Colonic mucosa (tissue), 4 donors: ENCODE data around the gene IGDCC3. TPM values are rescaled to one million over a fixed set of nuclear protein-coding genes. Genes with fewer than 3 reads are reported as not detected.

ENCODE experiments used
- DNase-seq: peaks from one replicate; pipeline ENCODE4 v3.0.0-alpha.2; 2020
- H3K27ac ChIP-seq: fragments of 200-600 bp; one replicate; pipeline ENCODE4 v1.8.0; 2021
- H3K27me3 ChIP-seq: fragments of 200-600 bp; one replicate; pipeline ENCODE4 v1.8.0; 2021
- H3K36me3 ChIP-seq: fragments of 200-600 bp; one replicate; pipeline ENCODE4 v1.8.0; 2021
- H3K4me1 ChIP-seq: fragments of 200-600 bp; one replicate; pipeline ENCODE4 v1.8.0; 2021; ENCODE audit warnings: mild to moderate bottlenecking
- H3K4me3 ChIP-seq: fragments of 200-600 bp; one replicate; pipeline ENCODE4 v1.8.0; 2021
- H3K9ac ChIP-seq, 2 donors: one replicate each; pipeline ENCODE4 v1.7.0; 2013; ENCODE audit warnings: control low read depth in 2 of 2, low read depth in 2 of 2, low read length in 2 of 2
- H3K9me3 ChIP-seq: fragments of 200-600 bp; one replicate; pipeline ENCODE4 v1.8.0; 2021
- intact Hi-C: fragments of 100-400 bp; cut with DNase I; formaldehyde crosslinking; loops from one replicate; pipeline ENCODE4 v1.14.1; 2022
- total RNA-seq, 2 donors: library from RNA; stranded (reverse); fragmentation: NEBNext Ultra II Directional in 1 of 2; extraction: Animal tissue kit (Norgen Biotek cat#: 25700) in 1 of 2; gene quantifications; one replicate each; pipeline ENCODE4 v1.2.1, GENCODE V29; 2021
- TF ChIP-seq, protein P1 (sequence below): fragments of 200-600 bp; IDR thresholded peaks from one replicate; pipeline ENCODE4 v1.8.0; 2022; ENCODE audit warnings: antibody characterized with exemption, mild to moderate bottlenecking
- donor health status: healthy.
- donor health status: DM: no; HTN: no; CAD: no.
- donor health status: DM: no; HTN: no; CAD: no.

The IGDCC3 gene
- total RNA-seq, 2 donors from 2014 or later: 0.12 TPM; not detected in 1

DNA sequence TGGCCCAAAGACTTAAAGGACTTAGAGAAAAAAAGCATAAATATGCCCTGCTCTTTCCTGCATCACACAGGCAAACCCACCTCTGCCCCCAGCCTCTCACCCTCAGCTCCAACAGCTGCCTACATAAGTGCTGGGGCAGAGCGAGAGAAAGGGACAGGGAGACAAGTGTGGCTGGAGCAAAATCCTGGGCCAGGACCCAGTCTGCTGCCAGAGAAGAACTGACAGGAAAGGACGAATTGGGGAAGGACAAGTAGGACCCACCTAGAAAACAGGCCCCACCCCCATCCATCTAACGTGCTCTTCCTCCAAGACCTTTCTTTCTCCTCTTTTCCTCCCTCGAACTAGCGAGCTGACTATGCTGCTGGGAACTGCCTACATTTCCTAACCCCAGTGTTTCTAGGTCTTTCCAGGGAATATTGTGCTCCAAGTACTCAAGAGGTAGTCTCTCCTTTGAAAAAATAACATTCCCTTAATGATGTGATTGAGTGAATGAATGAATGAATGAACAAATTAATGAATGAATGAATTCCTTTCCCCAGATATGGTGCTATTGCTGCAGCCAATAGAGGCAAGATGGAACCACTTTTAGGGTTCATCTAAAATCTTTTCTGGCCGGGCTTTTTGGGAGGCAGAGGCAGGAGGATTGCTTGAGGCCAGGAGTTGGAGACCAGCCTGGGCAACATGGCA, 26.5 kb upstream of the IGDCC3 start:
- no peak for DNase-seq
- H3K4me3 ChIP-seq: no peak overlapping the region
- H3K9ac ChIP-seq: no peak overlapping the region
- intact Hi-C loops: no loop called here
- no peaks in the 10 kb centered on the region for H3K4me1 ChIP-seq
- no peak overlapping the region for H3K27ac ChIP-seq
- no peaks in the 10 kb centered on the region for H3K9me3 ChIP-seq
- no peaks in the 10 kb centered on the region for H3K36me3 ChIP-seq
- no peaks in the 10 kb centered on the region for H3K27me3 ChIP-seq
- TF ChIP-seq, protein P1, sequence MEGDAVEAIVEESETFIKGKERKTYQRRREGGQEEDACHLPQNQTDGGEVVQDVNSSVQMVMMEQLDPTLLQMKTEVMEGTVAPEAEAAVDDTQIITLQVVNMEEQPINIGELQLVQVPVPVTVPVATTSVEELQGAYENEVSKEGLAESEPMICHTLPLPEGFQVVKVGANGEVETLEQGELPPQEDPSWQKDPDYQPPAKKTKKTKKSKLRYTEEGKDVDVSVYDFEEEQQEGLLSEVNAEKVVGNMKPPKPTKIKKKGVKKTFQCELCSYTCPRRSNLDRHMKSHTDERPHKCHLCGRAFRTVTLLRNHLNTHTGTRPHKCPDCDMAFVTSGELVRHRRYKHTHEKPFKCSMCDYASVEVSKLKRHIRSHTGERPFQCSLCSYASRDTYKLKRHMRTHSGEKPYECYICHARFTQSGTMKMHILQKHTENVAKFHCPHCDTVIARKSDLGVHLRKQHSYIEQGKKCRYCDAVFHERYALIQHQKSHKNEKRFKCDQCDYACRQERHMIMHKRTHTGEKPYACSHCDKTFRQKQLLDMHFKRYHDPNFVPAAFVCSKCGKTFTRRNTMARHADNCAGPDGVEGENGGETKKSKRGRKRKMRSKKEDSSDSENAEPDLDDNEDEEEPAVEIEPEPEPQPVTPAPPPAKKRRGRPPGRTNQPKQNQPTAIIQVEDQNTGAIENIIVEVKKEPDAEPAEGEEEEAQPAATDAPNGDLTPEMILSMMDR: no peak

GRCh38 chr15:65402961-65403360, 25.2 kb upstream of the IGDCC3 start:
- H3K27me3 ChIP-seq: no peaks in the 10 kb centered on the region
- TF ChIP-seq, protein P1: no peak
- H3K4me1 ChIP-seq: no peaks in the 10 kb centered on the region
- H3K9ac ChIP-seq: no peak overlapping the region
- intact Hi-C loops: no loop called here
- no peak for DNase-seq
- H3K4me3 ChIP-seq: no peak overlapping the region
- no peak overlapping the region for H3K27ac ChIP-seq
- no peaks in the 10 kb centered on the region for H3K9me3 ChIP-seq
- H3K36me3 ChIP-seq: no peaks in the 10 kb centered on the region

DNA sequence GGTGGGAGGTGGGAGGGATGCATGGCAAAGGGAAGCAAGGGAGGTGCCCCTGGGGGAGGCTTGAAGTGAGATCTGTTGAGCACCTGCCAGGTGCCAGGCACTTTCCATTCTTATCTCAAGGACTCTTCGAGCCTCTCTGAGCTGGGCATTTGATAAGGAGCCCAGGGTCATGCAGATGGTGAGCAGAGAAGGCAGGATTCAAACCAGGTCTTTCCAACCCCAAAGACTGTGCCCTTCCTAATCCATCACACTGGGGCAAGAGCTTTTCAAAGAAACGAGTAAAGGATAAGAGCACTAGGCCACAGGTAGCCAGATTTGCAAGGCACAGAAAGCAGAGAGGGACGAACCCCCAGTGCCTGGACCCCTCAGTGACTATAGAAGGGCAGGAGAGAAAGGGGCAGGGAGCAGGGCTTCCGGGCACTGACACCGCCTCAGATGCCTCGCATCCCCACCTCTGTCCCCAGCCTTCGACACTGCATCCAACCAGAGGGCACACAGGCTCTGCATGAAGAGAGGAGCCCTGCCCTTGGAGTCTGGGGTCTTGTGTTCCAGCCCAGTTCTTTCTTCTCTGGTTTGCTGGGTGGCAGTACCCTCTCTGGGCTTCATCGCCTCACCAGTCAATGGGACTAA, 23.9 kb upstream of the IGDCC3 start:
- H3K9me3 ChIP-seq: no peaks in the 10 kb centered on the region
- H3K27me3 ChIP-seq: peaks cover 8% of the 10 kb centered on the region
- no peak for DNase-seq
- TF ChIP-seq, protein P1: no peak
- intact Hi-C loops: no loop called here
- no peak overlapping the region for H3K9ac ChIP-seq
- no peaks in the 10 kb centered on the region for H3K36me3 ChIP-seq
- H3K4me1 ChIP-seq: no peaks in the 10 kb centered on the region
- no peak overlapping the region for H3K27ac ChIP-seq
- H3K4me3 ChIP-seq: no peak overlapping the region

DNA sequence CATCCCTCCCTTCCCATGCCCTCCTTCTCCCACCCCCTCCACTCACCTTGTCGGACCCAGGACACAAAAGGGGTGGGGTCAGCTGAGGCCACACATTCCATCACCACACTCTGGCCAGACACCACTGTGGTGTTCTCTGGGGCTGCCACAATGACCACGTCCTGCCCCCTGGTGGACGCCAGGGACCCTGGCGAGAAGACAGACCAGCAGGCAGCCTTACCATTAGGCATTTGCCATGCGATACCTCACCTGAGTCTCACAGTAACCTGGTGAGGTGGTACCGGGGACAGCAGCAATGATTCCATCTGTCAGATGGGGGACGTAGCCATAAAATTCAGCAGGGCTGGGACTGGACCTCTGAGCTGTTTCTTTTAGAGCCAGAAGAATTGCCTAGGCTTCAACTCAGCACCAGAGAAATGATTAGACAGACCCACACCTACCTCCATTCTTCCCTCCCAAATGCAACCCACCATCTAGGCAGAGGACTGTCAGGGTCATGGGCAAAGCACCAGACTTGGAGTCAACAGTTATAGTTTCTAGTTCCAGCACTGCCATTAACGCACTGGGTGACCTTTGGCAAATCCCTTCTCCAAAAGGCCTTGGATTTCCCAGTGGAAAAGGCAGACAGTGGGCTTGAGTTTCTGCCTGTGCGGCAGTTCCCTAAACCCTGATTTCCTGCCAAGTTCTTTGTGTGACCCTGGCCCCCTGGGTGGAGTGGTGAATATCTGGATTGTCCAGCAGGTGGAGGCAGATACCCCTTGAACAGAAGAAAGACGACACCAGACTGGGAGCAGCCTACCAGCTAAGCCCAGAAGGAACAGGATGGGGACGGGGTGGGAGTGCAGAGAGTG, 23.2 kb upstream of the IGDCC3 start:
- no peak overlapping the region for H3K27ac ChIP-seq
- TF ChIP-seq, protein P1: peak; percentile 40
- peaks cover 12% of the 10 kb centered on the region for H3K27me3 ChIP-seq
- H3K4me3 ChIP-seq: no peak overlapping the region
- no peaks in the 10 kb centered on the region for H3K36me3 ChIP-seq
- intact Hi-C loops: no loop called here
- peak; percentile 66 for DNase-seq
- H3K9ac ChIP-seq: no peak overlapping the region
- no peaks in the 10 kb centered on the region for H3K9me3 ChIP-seq
- H3K4me1 ChIP-seq: no peaks in the 10 kb centered on the region

DNA sequence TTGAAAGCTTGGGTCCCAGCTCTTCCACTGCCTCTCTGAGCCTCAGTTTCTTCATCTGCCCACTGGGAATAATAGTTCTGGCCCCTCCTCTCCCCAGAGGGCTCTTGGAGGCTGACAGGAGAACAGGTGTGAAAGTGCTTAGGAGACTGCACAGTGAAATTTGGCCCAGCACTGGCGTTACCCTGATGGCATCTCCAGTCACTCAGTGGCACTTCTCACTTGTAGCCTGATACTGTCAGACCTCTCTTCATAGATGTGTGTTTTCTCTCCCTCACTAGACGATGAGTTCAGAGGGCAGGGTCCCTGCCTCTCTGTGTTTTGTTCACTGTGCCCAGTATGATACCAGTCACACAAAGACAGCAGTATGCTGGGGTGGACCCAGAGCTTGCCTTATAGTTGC, 22.2 kb upstream of the IGDCC3 start:
- no peak overlapping the region for H3K4me3 ChIP-seq
- H3K4me1 ChIP-seq: no peaks in the 10 kb centered on the region

More for the DNA sequence above, 22.2 kb upstream of the IGDCC3 start:
- intact Hi-C loops: no loop called here
- Histone ChIP-seq H3K9me3 (no peaks in the 10 kb centered on the region), H3K27me3 (peaks cover 20% of the 10 kb centered on the region), H3K27ac (no peak overlapping the region), H3K9ac (no peak overlapping the region), H3K36me3 (no peaks in the 10 kb centered on the region)
- TF ChIP-seq, protein P1: no peak
- no peak for DNase-seq
